Stimulated activated CD4-positive, alpha-beta T cell treated with anti-CD3 and anti-CD28 coated beads, Interleukin-4, amount 100 ng/mL, for 24 hours (primary cell): ENCODE results near the gene RALGDS.
A peak's percentile ranks its signal among the peaks of the same experiment; 100 is the strongest.

Source experiments
- DNase-seq: peaks from one replicate; pipeline ENCODE4 v3.0.0-alpha.2; 2020

RALGDS gene

DNA sequence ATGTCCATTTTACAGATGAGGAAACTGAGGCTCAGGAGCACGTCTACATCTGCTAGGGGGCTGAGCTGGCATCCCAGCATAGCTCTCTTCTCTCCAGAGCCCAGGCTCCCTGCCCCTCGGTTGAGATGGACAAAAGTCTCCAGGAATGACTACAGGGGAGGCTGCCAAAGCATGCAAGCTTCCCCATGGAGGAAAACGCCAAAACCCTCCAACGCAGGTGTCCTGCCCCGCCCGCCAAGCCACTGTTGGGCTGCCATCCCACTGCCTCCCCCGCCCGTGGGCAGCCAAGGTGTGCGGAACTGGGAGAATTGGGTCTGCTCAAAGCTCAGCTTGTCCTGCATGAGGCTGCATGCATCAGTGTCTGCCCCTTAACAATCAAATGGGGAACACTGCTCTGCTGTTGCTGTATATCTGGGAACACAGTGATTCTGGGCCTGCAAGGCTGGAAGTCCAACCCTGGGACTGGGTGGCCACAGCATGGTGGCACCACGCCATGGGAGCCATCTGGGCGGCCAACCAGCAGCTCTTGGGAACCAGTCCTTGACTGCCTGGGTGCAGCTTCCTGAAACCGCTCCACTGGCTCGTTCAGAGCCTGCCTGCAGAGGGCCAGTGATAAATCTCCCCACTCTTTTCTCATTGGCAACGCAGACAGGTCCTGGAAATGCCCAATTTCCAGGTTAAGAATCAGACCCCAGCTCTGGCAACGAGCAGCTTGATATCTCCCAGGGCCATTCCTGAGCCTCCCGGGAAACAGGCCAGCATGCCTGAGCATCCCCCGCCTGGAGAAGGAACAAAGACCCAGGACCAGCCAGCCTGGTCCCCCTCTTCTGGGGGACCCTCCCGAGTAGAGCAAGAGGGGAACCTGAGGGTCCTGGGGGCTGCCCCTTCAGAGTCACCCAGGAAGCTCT lies 3.5 kb downstream of the RALGDS start:
- no peak for DNase-seq

- no peak for DNase-seq
Observed at GRCh38 chr9:133116346-133117231, 4.5 kb downstream of the RALGDS start.

DNA sequence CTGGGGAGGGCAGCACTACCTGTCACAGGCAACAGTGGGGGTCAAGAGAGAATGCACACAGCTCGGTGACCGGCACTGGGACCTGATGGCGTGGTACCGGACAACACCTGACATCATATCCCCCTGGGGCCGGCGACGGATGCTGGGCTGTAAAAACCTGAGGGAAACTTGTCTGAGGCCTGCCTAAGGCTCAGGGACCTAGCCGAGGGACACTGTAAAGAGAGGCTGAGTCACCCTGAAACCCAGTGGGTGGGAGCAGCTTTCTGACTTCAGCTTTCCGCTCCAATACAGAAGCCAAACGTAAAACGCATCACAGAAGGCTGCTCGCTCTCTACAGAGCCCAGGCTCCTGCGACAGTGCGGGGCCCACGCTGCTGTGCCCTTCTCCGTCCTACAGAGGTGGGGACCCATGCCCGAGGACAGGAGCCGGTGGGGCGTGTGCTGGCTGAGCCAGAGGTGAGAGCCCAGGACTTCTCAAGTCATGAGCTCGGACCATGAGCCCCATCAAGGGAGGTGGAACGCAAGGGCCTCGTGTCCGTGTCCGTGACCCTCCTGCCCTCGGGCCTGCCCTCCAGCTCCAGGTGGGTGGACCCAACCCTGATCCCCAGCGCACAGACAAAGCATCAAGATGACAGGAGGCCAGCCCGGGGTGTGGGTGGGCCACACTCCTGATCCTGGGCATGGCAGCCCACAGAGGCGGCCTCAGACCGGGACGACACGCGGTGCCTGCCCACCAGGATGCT lies 5.3 kb downstream of the RALGDS start:
- DNase-seq = peak; percentile 82

DNA sequence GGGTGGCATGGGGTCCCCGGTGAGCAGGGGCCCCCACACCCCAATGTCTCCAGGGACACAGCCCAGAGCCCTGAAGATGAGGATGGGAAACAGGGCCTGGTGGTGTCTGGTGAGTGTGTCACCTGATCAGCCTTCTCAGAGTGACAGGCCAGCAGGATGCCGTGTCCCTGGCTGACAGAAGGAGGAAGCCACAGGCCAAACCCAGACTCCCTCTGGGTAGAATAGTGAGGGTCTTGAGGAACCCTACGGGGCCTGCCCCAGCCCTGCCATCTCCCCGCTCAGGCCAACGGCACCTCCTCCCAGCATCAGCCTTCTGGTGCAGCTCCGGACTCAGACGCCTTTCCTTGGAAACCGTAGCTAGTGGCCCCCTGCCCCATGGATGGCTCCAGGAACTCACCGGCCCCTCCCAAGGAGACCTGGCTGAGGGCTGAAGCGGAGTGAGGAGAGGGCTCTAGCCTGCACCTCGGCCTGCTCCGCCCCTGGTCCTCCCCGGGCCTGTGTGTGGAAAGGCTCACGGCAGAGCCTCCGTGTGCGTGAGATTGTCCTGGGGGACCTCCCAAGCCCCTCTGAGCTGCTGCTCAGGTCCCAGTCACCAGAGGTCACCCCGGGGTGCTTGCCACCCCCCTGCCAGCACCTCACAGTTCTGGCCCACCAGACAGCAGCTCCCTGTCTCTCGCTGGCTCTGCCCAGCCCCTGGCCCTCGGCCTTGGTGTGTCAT lies 6.0 kb downstream of the RALGDS start:
- no peak for DNase-seq

GRCh38 chr9:133113949-133114885 lies 6.8 kb downstream of the RALGDS start:
- no peak for DNase-seq

GRCh38 chr9:133113163-133113948 lies 7.7 kb downstream of the RALGDS start:
- DNase-seq = no peak

- DNase-seq = peak; percentile 28
Observed at GRCh38 chr9:133112663-133113026, 8.4 kb downstream of the RALGDS start.

- DNase-seq = no peak
Observed at GRCh38 chr9:133111808-133112662, 9.0 kb downstream of the RALGDS start.

GRCh38 chr9:133109931-133110650 lies 10.9 kb downstream of the RALGDS start:
- DNase-seq = no peak

- no peak for DNase-seq
Observed at GRCh38 chr9:133108794-133109641, 12.0 kb downstream of the RALGDS start.

DNA sequence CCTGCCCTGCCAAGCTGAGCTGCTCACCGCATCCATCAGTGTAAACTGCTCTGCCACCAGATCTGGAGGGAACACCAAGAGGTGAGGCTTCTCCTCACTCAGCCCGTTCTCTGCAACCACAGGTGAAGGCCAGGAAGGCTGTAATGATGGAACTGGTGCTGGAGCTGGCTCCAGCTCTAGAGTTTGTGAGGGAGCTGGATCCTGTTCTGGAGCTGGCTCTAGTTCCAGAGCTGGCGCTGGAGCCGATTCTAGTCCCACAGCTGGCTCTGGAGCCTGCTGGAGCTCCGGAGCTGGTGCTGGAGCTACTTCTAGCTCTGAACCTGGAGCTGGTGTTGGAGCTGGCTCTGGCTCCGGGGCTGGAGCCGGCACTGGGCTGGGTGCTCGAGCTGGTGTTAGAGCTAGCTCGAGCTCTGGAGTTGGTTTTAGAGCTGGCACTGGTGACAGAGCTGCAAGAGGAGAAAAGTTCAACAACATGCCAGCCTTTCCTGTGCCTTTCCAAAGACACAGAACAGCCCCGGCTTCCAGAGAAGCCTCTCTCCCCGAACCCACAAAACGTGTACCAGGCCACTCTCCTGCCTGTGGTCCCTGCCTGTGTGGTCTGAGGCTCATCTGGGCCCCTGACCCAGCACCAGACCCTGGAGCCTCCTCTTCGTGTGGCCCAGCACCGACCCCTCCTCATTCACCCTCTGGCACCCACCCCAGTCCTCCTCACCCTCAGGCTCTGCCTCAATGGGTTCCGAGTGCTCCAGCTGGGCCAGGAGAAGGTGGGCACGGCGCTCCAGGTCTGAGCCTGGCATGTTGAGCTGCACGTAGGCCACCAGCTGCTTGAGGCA lies 12.9 kb downstream of the RALGDS start:
- no peak for DNase-seq

DNA sequence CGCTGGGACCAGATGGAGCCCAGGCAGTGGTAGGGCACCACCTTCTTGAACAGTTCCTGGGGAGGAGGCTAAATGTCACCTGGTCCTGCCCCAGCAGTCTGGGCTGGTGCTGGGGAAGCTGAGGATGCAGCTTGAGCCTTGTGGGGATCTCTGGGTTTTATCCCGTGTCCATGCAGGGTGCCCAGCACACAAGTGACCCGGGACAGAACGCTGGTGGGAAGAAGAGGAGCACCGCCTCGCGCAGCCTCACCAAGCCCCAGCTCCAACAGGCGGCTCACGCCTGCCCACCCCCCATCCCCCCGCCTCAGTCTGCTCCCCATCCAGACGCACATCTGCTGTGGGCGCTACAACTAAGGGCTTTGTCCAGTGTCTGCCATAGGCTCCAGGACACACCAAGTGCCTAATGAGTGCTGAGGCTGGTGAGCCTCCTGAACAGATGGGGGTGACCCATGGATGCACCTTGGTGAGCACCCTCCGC lies 13.8 kb downstream of the RALGDS start:
- no peak for DNase-seq

- no peak for DNase-seq
Observed at GRCh38 chr9:133106511-133107244, 14.4 kb downstream of the RALGDS start.

DNA sequence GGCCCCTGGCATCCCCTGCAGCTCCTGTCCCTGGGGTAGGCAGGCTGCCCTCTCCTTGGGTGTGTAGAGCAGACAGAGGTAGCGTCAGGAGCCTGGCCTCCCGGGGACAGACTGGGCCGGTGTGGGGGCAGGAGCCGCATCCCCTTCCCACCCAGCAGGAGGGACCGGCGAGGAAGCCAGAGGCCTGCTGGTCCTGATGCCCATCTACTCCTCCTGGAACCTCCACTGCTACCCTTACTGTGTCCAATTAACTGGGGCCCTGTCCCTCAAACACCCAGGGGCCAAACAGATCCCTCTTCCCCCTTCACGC lies 15.6 kb downstream of the RALGDS start:
- no peak for DNase-seq

DNA sequence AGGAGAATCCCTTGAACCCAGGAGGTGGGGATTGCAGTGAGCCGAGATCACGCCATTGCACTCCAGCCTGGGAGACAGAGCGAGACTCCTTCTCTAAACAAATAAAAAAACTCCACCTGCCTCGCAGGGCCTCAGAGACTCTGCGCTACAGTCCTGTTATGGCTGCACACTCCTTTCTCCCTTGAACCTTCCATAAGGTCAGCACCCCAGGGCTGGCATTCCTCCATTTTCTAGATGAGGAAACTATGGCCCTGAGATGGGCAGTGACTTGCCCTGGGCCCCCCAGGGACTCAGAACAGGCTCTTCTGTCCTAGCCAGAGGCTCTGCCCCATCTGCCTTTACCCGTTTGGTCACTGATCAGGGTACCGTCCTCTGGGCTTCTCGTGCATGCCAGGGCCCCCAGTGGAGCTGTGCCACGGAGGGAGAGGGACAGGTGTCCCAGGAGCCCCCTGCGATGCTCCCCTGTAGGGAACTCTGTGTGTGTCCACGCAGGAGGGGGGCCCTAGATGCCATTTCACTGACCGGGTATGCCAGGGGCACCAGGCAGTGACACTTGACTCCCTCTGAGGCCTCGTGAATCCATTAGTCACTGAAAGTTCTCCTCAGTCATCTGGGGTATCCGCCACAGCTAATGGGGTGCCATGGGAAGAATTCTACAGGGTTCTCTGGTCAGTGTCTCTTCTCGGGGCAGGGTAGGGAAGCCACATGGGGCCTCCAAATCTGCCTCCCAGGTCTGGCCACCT lies 16.2 kb downstream of the RALGDS start:
- DNase-seq = no peak
